ENCODE measurements around the gene NBPF3.
"Not testable (repeated sequence)": the region's sequence is repeated elsewhere in the genome, so short reads cannot be mapped to it uniquely, and the experiment has no call there.

The NBPF3 gene

GRCh38 chr1:21440630-21441125, 741 bp downstream of the NBPF3 start:
- H3K27me3 ChIP-seq (ENCODE audit: control insufficient read depth, insufficient read depth, low read length) = peaks cover 39% of the 10 kb centered on the region
- H3K27ac ChIP-seq (ENCODE audit: low read depth, low read length) = not testable (repeated sequence)

DNA sequence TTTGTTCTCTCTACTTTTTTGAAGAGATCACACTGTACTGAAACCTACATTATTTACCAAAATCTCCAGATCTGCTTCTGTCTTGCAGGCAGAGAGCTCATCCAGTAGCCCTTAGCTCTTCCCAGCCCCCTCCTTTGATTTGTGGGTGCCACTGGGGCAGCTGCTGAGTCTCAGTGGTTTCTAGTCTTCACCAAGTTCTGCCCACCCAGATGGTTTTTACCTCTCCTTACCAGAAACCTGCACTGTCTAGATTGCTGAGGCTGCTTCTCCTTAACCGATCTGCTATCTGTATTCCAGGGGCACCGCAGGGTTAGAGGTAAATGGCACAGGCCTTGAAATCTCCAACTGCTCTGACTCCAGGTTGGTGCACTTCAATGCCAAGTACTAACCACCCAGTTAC, 6.7 kb downstream of the NBPF3 start:
- H3K9ac ChIP-seq (ENCODE audit: low read length); H3K9me3 ChIP-seq (ENCODE audit: control insufficient read depth, insufficient read depth, low read depth, low read length); H3K27ac ChIP-seq (ENCODE audit: low read depth, low read length); H3K36me3 ChIP-seq (ENCODE audit: control insufficient read depth, insufficient read depth, low read length); H3K4me1 ChIP-seq (ENCODE audit: control insufficient read depth, insufficient read depth, low read length); H3K27me3 ChIP-seq (ENCODE audit: control insufficient read depth, insufficient read depth, low read length); H3K4me3 ChIP-seq (ENCODE audit: low read depth, low read length): not testable (repeated sequence)

More at GRCh38 chr1:21440630-21441125, 741 bp downstream of the NBPF3 start:
- H3K4me1 ChIP-seq (ENCODE audit: control insufficient read depth, insufficient read depth, low read length); H3K9ac ChIP-seq (ENCODE audit: low read length); H3K9me3 ChIP-seq (ENCODE audit: control insufficient read depth, insufficient read depth, low read depth, low read length); H3K36me3 ChIP-seq (ENCODE audit: control insufficient read depth, insufficient read depth, low read length): not testable (repeated sequence)
- peak overlapping the region; percentile 79 for H3K4me3 ChIP-seq (ENCODE audit: low read depth, low read length)

DNA sequence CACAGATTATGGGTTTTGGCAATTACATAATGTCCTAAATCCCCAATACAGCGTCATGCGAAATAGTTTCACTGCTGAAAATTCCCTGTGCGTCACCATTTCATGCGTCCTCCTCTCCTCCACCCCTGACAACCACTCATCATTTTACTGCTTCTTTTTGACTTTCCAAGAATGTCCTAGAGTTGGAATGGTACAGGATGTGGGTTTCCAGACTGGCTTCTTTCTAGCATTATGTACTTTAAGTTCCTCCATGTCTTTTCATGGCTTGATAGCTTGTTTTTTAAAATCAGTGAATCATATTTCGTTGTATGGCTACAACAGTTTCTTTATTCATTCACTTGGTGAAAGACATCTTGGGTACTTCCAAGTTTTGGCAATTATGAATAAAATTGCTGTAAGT, 7.4 kb downstream of the NBPF3 start:
- Histone ChIP-seq H3K9ac (ENCODE audit: low read length) (no peak overlapping the region), H3K27me3 (ENCODE audit: control insufficient read depth, insufficient read depth, low read length) (no peaks in the 10 kb centered on the region; the same call in 1 of the 2 replicates), H3K9me3 (ENCODE audit: control insufficient read depth, insufficient read depth, low read depth, low read length) (no peaks in the 10 kb centered on the region), H3K4me3 (ENCODE audit: low read depth, low read length) (no peak overlapping the region), H3K4me1 (ENCODE audit: control insufficient read depth, insufficient read depth, low read length) (no peaks in the 10 kb centered on the region), H3K36me3 (ENCODE audit: control insufficient read depth, insufficient read depth, low read length) (0 out of 2 replicates have a peak, but pooled peaks cover 2% of the 10 kb centered on the region), H3K27ac (ENCODE audit: low read depth, low read length) (no peak overlapping the region)

- no peaks in the 10 kb centered on the region for H3K27me3 ChIP-seq (ENCODE audit: control insufficient read depth, insufficient read depth, low read length)
- H3K9ac ChIP-seq (ENCODE audit: low read length) = no peak overlapping the region
- no peaks in the 10 kb centered on the region for H3K4me1 ChIP-seq (ENCODE audit: control insufficient read depth, insufficient read depth, low read length)
- 0 out of 2 replicates have a peak, but pooled peaks cover 2% of the 10 kb centered on the region for H3K36me3 ChIP-seq (ENCODE audit: control insufficient read depth, insufficient read depth, low read length)
- H3K4me3 ChIP-seq (ENCODE audit: low read depth, low read length) = no peak overlapping the region
- no peaks in the 10 kb centered on the region for H3K9me3 ChIP-seq (ENCODE audit: control insufficient read depth, insufficient read depth, low read depth, low read length)
- H3K27ac ChIP-seq (ENCODE audit: low read depth, low read length) = no peak overlapping the region
Observed at GRCh38 chr1:21449906-21450305, 10.0 kb downstream of the NBPF3 start.

DNA sequence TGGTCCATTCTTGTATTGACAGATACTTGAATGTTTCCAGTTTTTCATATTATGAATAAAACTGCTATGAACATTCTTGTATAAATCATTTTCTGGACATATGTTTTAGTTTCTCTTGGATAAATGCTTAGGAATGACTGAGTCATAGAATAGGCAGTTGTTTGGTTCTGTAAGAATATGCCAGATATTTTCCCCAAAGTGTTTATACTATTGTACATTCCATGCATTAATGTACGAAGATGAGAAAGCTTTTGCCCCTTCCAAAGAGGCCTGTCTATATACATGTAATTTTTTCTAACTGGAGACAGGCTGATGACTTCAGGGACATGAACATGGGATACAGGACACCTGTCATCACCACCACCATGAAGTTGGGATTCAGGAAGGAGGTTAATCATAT, 11.3 kb downstream of the NBPF3 start:
- Histone ChIP-seq H3K9me3 (ENCODE audit: control insufficient read depth, insufficient read depth, low read depth, low read length) (no peaks in the 10 kb centered on the region), H3K4me1 (ENCODE audit: control insufficient read depth, insufficient read depth, low read length) (no peaks in the 10 kb centered on the region), H3K27ac (ENCODE audit: low read depth, low read length) (no peak overlapping the region), H3K36me3 (ENCODE audit: control insufficient read depth, insufficient read depth, low read length) (no peaks in the 10 kb centered on the region), H3K4me3 (ENCODE audit: low read depth, low read length) (no peak overlapping the region), H3K27me3 (ENCODE audit: control insufficient read depth, insufficient read depth, low read length) (no peaks in the 10 kb centered on the region), H3K9ac (ENCODE audit: low read length) (no peak overlapping the region)

DNA sequence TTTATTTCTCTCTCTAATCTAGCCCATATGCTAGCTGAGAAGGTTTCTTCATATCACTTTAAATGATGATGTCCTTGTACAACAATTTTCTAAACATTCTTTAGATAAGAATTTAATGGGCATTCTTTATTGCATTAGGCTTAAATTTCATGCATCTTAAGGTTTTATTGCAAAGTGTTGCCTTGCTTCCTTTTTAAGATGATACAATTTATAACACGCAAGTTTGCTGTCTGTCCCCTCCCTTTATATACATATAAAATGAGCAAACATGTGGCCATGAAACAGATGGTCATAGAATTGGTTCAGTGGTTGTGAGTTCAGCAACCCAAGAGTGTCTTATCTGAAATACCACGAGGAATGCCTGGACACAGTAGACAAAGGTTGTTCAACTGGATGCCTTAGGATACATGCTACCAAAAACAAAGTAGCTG, 12.1 kb downstream of the NBPF3 start:
- no peak overlapping the region for H3K9ac ChIP-seq (ENCODE audit: low read length)

DNA sequence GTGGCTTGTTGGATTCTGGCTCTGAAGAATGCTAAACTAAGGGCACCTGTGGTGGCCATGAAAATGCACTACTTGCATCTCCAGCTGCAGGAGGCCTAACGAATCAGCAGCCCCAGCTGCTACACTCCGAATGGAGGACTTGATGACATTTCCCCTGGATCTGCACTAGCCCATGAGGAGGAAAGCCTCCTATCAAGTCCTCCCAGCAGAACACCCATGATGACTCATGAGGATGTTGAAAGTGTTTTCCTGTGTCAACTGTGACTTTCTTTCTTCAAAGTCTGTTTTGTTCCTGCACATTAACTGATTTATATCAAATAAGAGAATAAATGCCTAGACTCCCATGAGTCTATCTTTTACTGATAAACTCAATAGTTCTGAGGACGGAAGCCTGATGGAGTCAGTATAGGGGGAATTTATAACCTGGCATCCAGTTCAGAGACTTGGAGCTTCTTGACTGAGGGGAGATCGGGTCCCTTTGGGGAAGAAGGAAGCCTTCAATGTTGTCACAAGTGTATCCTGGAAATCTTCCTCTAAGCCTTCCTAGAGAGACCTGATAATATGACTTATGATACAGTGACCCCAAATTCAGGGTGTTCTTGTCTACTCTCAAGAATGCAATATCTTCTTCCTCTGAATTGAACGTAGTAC, 14.2 kb downstream of the NBPF3 start:
- not testable (repeated sequence) for H3K9ac ChIP-seq (ENCODE audit: low read length); H3K4me3 ChIP-seq (ENCODE audit: low read depth, low read length); H3K4me1 ChIP-seq (ENCODE audit: control insufficient read depth, insufficient read depth, low read length); H3K36me3 ChIP-seq (ENCODE audit: control insufficient read depth, insufficient read depth, low read length); H3K27ac ChIP-seq (ENCODE audit: low read depth, low read length); H3K9me3 ChIP-seq (ENCODE audit: control insufficient read depth, insufficient read depth, low read depth, low read length); H3K27me3 ChIP-seq (ENCODE audit: control insufficient read depth, insufficient read depth, low read length)

More for the DNA sequence above, 12.1 kb downstream of the NBPF3 start:
- H3K36me3 ChIP-seq (ENCODE audit: control insufficient read depth, insufficient read depth, low read length) = no peaks in the 10 kb centered on the region
- no peak overlapping the region for H3K27ac ChIP-seq (ENCODE audit: low read depth, low read length)
- H3K4me3 ChIP-seq (ENCODE audit: low read depth, low read length) = no peak overlapping the region
- H3K27me3 ChIP-seq (ENCODE audit: control insufficient read depth, insufficient read depth, low read length) = no peaks in the 10 kb centered on the region
- no peaks in the 10 kb centered on the region for H3K9me3 ChIP-seq (ENCODE audit: control insufficient read depth, insufficient read depth, low read depth, low read length)
- H3K4me1 ChIP-seq (ENCODE audit: control insufficient read depth, insufficient read depth, low read length) = no peaks in the 10 kb centered on the region

DNA sequence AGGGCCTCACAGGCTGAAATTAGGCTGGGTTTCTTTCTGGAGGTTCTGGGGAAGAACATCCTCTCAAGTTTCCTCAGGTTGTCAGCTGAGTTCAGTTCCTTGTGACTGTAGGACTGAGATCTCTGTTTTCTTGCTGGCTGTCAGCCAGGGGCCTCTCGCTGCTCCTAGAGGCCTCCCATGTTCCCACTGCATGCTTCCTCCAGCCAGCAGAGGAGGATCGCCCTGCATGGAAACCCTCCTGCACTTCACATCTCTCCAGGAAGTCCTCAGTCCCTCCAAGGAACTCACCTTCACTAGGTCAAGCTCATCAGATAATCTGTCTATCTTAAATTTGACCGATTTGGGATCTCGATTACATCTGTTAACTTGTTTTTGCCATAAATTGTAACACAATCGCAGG, 15.0 kb downstream of the NBPF3 start:
- not testable (repeated sequence) for H3K36me3 ChIP-seq (ENCODE audit: control insufficient read depth, insufficient read depth, low read length); H3K27ac ChIP-seq (ENCODE audit: low read depth, low read length); H3K9ac ChIP-seq (ENCODE audit: low read length); H3K4me3 ChIP-seq (ENCODE audit: low read depth, low read length); H3K4me1 ChIP-seq (ENCODE audit: control insufficient read depth, insufficient read depth, low read length); H3K27me3 ChIP-seq (ENCODE audit: control insufficient read depth, insufficient read depth, low read length); H3K9me3 ChIP-seq (ENCODE audit: control insufficient read depth, insufficient read depth, low read depth, low read length)

GRCh38 chr1:21457654-21458053, 17.7 kb downstream of the NBPF3 start:
- H3K4me1 ChIP-seq (ENCODE audit: control insufficient read depth, insufficient read depth, low read length) = no peaks in the 10 kb centered on the region
- H3K9ac ChIP-seq (ENCODE audit: low read length) = no peak overlapping the region
- H3K27me3 ChIP-seq (ENCODE audit: control insufficient read depth, insufficient read depth, low read length) = no peaks in the 10 kb centered on the region
- no peaks in the 10 kb centered on the region for H3K36me3 ChIP-seq (ENCODE audit: control insufficient read depth, insufficient read depth, low read length)
- no peaks in the 10 kb centered on the region for H3K9me3 ChIP-seq (ENCODE audit: control insufficient read depth, insufficient read depth, low read depth, low read length)
- H3K4me3 ChIP-seq (ENCODE audit: low read depth, low read length) = no peak overlapping the region
- H3K27ac ChIP-seq (ENCODE audit: low read depth, low read length) = no peak overlapping the region

DNA sequence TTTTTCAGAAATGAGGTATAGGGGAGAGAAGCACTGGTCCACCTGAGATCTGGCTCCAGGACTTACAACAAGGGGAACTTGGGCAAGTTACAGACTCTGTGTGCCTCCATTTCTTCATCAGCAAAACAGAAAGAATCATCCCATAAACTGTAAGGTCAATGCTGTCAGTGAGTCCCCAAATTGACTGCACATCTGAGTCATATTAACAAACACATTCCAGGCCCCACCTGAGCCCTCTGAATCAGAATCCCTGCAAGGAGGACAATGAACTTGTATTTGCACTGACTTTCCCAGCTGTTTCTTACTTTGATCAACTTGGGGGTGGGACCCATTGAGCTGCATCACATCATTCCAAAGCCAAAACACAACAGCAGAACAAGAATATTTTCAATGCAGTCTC, 25.2 kb downstream of the NBPF3 start:
- not testable (repeated sequence) for H3K27ac ChIP-seq (ENCODE audit: low read depth, low read length); H3K9ac ChIP-seq (ENCODE audit: low read length); H3K9me3 ChIP-seq (ENCODE audit: control insufficient read depth, insufficient read depth, low read depth, low read length); H3K4me3 ChIP-seq (ENCODE audit: low read depth, low read length); H3K4me1 ChIP-seq (ENCODE audit: control insufficient read depth, insufficient read depth, low read length); H3K27me3 ChIP-seq (ENCODE audit: control insufficient read depth, insufficient read depth, low read length); H3K36me3 ChIP-seq (ENCODE audit: control insufficient read depth, insufficient read depth, low read length)

DNA sequence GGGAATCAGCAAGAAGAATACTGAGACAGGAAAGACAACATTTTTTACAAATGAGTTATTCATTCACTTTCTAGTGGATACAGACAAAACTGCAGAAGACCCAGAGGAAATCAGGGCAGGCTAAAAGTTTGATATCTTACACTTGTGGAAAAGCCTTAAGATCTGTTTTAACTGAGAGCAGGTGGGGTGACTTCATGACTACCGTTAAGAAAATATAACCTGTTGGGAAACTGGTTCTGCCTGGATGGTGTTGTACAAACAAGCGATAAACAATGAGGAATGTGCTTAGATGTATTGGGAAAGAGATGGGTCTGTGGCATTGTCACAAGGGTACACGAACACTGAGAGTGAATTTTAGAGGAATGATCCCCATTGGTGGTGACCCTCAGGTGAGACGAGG, 28.0 kb downstream of the NBPF3 start:
- not testable (repeated sequence) for H3K4me3 ChIP-seq (ENCODE audit: low read depth, low read length); H3K27me3 ChIP-seq (ENCODE audit: control insufficient read depth, insufficient read depth, low read length); H3K27ac ChIP-seq (ENCODE audit: low read depth, low read length); H3K36me3 ChIP-seq (ENCODE audit: control insufficient read depth, insufficient read depth, low read length); H3K9me3 ChIP-seq (ENCODE audit: control insufficient read depth, insufficient read depth, low read depth, low read length); H3K9ac ChIP-seq (ENCODE audit: low read length); H3K4me1 ChIP-seq (ENCODE audit: control insufficient read depth, insufficient read depth, low read length)

Measured in HUES6 (cell line).